Liver (tissue), 9 donors: Measurements from ENCODE around the gene RPL7L1. TPM values are rescaled to one million over a fixed set of nuclear protein-coding genes. Genes with fewer than 3 reads are reported as not detected.

ENCODE experiments used
- DNase-seq: peaks from one replicate; pipeline ENCODE4 v3.0.0-alpha.2; 2017; ENCODE audit warnings: low spot score
- H3K27ac ChIP-seq, 2 donors: one replicate each; pipeline ENCODE4 v1.7.0; 2013; ENCODE audit warnings: inconsistent platforms in 2 of 2, low read length in 2 of 2, control low read depth in 1 of 2, low read depth in 1 of 2, mild to moderate bottlenecking in 1 of 2
- H3K27me3 ChIP-seq, 4 donors: one replicate each; pipeline versions ENCODE4 v1.6.1 to v1.7.0; 2013; ENCODE audit warnings: low read length in 3 of 4, inconsistent platforms in 1 of 4, mild to moderate bottlenecking in 1 of 4, moderate library complexity in 1 of 4; ENCODE audit not compliant: control insufficient read depth in 4 of 4, insufficient read depth in 4 of 4
- H3K36me3 ChIP-seq, 4 donors: one replicate each; pipeline versions ENCODE4 v1.6.1 to v1.7.0; 2013; ENCODE audit warnings: low read length in 3 of 4, mild to moderate bottlenecking in 3 of 4, low read depth in 1 of 4, moderate library complexity in 1 of 4; ENCODE audit not compliant: control insufficient read depth in 4 of 4, insufficient read depth in 3 of 4
- H3K4me1 ChIP-seq, 4 donors: one replicate each; pipeline versions ENCODE4 v1.6.1 to v1.7.0; 2013; ENCODE audit warnings: low read length in 3 of 4, mild to moderate bottlenecking in 3 of 4, moderate library complexity in 1 of 4; ENCODE audit not compliant: control insufficient read depth in 4 of 4, insufficient read depth in 4 of 4
- H3K4me3 ChIP-seq, 3 donors: one replicate each; pipeline versions ENCODE4 v1.6.1 to v1.7.0; 2013; ENCODE audit warnings: low read length in 3 of 3, control low read depth in 1 of 3, low read depth in 1 of 3, mild to moderate bottlenecking in 1 of 3
- H3K9ac ChIP-seq, 2 donors: one replicate each; pipeline ENCODE4 v1.7.0; 2013; ENCODE audit warnings: low read length in 2 of 2, mild to moderate bottlenecking in 2 of 2, moderate library complexity in 2 of 2, control low read depth in 1 of 2, low read depth in 1 of 2
- H3K9me3 ChIP-seq, 4 donors: one replicate each; pipeline versions ENCODE4 v1.6.1 to v1.7.0; 2013; ENCODE audit warnings: low read length in 3 of 4; ENCODE audit not compliant: control insufficient read depth in 4 of 4
- EGR1 ChIP-seq, 2 donors: IDR thresholded peaks; 2 replicates each; pipeline ENCODE4 v1.6.1; 2016 to 2018; ENCODE audit warnings: antibody characterized with exemption in 2 of 2, low read depth in 2 of 2
- FOXA2 ChIP-seq: IDR thresholded peaks from 2 replicates; pipeline ENCODE4 v1.6.1; 2016; ENCODE audit warnings: antibody characterized with exemption
- GABPA ChIP-seq, 2 donors: IDR thresholded peaks in 1 of 2; conservative IDR thresholded peaks in 1 of 2; 2 replicates each; pipeline ENCODE4 v1.6.1; 2016; ENCODE audit warnings: antibody characterized with exemption in 2 of 2, mild to moderate bottlenecking in 1 of 2, moderate library complexity in 1 of 2
- HNF4A ChIP-seq, 2 donors: conservative IDR thresholded peaks; 2 replicates each; pipeline ENCODE4 v1.6.1; 2016; ENCODE audit warnings: antibody characterized with exemption in 2 of 2, mild to moderate bottlenecking in 2 of 2
- MAX ChIP-seq: IDR thresholded peaks from 2 replicates; pipeline ENCODE4 v1.6.1; 2016; ENCODE audit warnings: antibody characterized with exemption
- NR2F2 ChIP-seq: IDR thresholded peaks from 2 replicates; pipeline ENCODE4 v1.6.1; 2016; ENCODE audit warnings: antibody characterized with exemption
- RAD21 ChIP-seq, 2 donors: IDR thresholded peaks; 2 replicates each; pipeline ENCODE4 v1.6.1; 2016; ENCODE audit warnings: antibody characterized with exemption in 2 of 2, mild to moderate bottlenecking in 2 of 2
- REST ChIP-seq: IDR thresholded peaks from 2 replicates; pipeline ENCODE4 v1.6.1; 2016; ENCODE audit warnings: antibody characterized with exemption, mild to moderate bottlenecking
- RXRA ChIP-seq, 2 donors: IDR thresholded peaks; 2 replicates each; pipeline ENCODE4 v1.6.1; 2017 to 2018; ENCODE audit warnings: antibody characterized with exemption in 2 of 2, mild to moderate bottlenecking in 1 of 2
- SP1 ChIP-seq: IDR thresholded peaks from 2 replicates; pipeline ENCODE4 v1.6.1; 2018; ENCODE audit warnings: antibody characterized with exemption, mild to moderate bottlenecking
- YY1 ChIP-seq: IDR thresholded peaks from 2 replicates; pipeline ENCODE4 v1.6.1; 2016; ENCODE audit warnings: antibody characterized with exemption, mild to moderate bottlenecking
- WGBS: extraction: QIAGEN DNeasy Blood & Tissue Kit; methylation state at CpG from one replicate; pipeline ENCODE4 v1.1.7; 2013; 5-methylcytosine and 5-hydroxymethylcytosine counted together
- polyA plus RNA-seq, 2 donors: library from polyadenylated mRNA; stranded (reverse) in 1 of 2; unstranded in 1 of 2; fragments of 200-250 nt in 1 of 2; fragments of >200 nt in 1 of 2; fragmentation: Nextera tagmentation in 1 of 2; extraction: Ambion mirVana in 1 of 2; gene quantifications; one replicate each; pipeline versions ENCODE4 v1.2.1 to v1.2.3, GENCODE V29; 2013 to 2015
- total RNA-seq, 2 donors: library from RNA; depleted of rRNA; stranded (reverse); fragments of >200 nt; gene quantifications; one replicate each; pipeline ENCODE4 v1.2.3, GENCODE V29; 2014
- TF ChIP-seq, protein P1 (sequence below): IDR thresholded peaks from 2 replicates; pipeline ENCODE4 v1.6.1; 2016; ENCODE audit warnings: antibody characterized with exemption
- TF ChIP-seq, protein P2 (sequence below): fragments of 150-350 bp; IDR thresholded peaks from 2 replicates; pipeline ENCODE4 v1.5.1; 2017; ENCODE audit warnings: improper control_type of control experiment, low read depth, low read length; ENCODE audit not compliant: missing input control
- donor health status: healthy.
- donor health status: healthy.
- donor health status: healthy.
- donor health status: healthy.
- donor health status: healthy.

RPL7L1 gene
- total and polyA plus RNA-seq, 4 donors = 39.6 to 63.8 (median 47.9) TPM

GRCh38 chr6:42873313-42873712 is 6.1 kb upstream of the RPL7L1 start:
- TF ChIP-seq, protein P1, sequence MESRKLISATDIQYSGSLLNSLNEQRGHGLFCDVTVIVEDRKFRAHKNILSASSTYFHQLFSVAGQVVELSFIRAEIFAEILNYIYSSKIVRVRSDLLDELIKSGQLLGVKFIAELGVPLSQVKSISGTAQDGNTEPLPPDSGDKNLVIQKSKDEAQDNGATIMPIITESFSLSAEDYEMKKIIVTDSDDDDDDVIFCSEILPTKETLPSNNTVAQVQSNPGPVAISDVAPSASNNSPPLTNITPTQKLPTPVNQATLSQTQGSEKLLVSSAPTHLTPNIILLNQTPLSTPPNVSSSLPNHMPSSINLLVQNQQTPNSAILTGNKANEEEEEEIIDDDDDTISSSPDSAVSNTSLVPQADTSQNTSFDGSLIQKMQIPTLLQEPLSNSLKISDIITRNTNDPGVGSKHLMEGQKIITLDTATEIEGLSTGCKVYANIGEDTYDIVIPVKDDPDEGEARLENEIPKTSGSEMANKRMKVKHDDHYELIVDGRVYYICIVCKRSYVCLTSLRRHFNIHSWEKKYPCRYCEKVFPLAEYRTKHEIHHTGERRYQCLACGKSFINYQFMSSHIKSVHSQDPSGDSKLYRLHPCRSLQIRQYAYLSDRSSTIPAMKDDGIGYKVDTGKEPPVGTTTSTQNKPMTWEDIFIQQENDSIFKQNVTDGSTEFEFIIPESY = no peak
- TF ChIP-seq, protein P2, sequence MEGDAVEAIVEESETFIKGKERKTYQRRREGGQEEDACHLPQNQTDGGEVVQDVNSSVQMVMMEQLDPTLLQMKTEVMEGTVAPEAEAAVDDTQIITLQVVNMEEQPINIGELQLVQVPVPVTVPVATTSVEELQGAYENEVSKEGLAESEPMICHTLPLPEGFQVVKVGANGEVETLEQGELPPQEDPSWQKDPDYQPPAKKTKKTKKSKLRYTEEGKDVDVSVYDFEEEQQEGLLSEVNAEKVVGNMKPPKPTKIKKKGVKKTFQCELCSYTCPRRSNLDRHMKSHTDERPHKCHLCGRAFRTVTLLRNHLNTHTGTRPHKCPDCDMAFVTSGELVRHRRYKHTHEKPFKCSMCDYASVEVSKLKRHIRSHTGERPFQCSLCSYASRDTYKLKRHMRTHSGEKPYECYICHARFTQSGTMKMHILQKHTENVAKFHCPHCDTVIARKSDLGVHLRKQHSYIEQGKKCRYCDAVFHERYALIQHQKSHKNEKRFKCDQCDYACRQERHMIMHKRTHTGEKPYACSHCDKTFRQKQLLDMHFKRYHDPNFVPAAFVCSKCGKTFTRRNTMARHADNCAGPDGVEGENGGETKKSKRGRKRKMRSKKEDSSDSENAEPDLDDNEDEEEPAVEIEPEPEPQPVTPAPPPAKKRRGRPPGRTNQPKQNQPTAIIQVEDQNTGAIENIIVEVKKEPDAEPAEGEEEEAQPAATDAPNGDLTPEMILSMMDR = no peak
- TF ChIP-seq EGR1 (IDR thresholded peaks at IDR 0.05; ENCODE audit: low read depth in 2 of 2) = no peak
- TF ChIP-seq YY1 = no peak
- TF ChIP-seq RAD21 (IDR thresholded peaks at IDR 0.05) = no peak
- TF ChIP-seq GABPA (IDR thresholded peaks at IDR 0.05 in 1 of 2, conservative IDR thresholded peaks at IDR 0.05 in 1 of 2) = no peak
- H3K9ac ChIP-seq = no peak overlapping the region
- no peaks in the 10 kb centered on the region for H3K9me3 ChIP-seq
- no peak overlapping the region for H3K4me3 ChIP-seq
- peaks cover 0 to 4% (median 0%) of the 10 kb centered on the region in 4 donors for H3K36me3 ChIP-seq
- H3K4me1 ChIP-seq = peaks cover 0 to 7% (median 4%) of the 10 kb centered on the region in 4 donors
- no peaks in the 10 kb centered on the region for H3K27me3 ChIP-seq
- DNase-seq = no peak
- no peak overlapping the region for H3K27ac ChIP-seq
- 82% methylated on average over 2 of the region's 2 CpGs for WGBS

GRCh38 chr6:42877695-42878094 is 1.7 kb upstream of the RPL7L1 start:
- Histone ChIP-seq H3K27ac (peak overlapping the region; percentile 31 to 58), H3K9ac (no peak overlapping the region)

More at GRCh38 chr6:42877695-42878094, 1.7 kb upstream of the RPL7L1 start:
- Histone ChIP-seq H3K27me3 (no peaks in the 10 kb centered on the region), H3K4me1 (peaks cover 4 to 19% (median 13%) of the 10 kb centered on the region in 4 donors), H3K9me3 (no peaks in the 10 kb centered on the region), H3K36me3 (peaks cover 0 to 4% (median 0%) of the 10 kb centered on the region in 4 donors), H3K4me3 (no peak overlapping the region)
- DNase-seq = no peak
- TF ChIP-seq SP1 (peak; percentile 23), YY1 (peak; percentile 29), REST (no peak), NR2F2 (no peak), HNF4A (conservative IDR thresholded peaks at IDR 0.05) (peak; percentile 54 to 57), GABPA (IDR thresholded peaks at IDR 0.05 in 1 of 2, conservative IDR thresholded peaks at IDR 0.05 in 1 of 2) (peak in 1 of 2 donors; percentile 69), FOXA2 (no peak), RXRA (IDR thresholded peaks at IDR 0.05) (peak in 1 of 2 donors; percentile 13), MAX (peak; percentile 38)
- TF ChIP-seq, protein P2 = no peak
- TF ChIP-seq, protein P1 = no peak
- 32% methylated on average over 3 of the region's 3 CpGs for WGBS
